GM23338 (cell line): ENCODE results near the gene PTPRO. TPM values are rescaled to one million over a fixed set of nuclear protein-coding genes. Genes with fewer than 3 reads are reported as not detected.

Source experiments
- ATAC-seq: fragments of 200-7000 bp; cut with Tn5 transposase; 3 replicates; pipeline ENCODE4 v1.9.1; 2020
- DNase-seq: peaks from one replicate; pipeline ENCODE4 v3.0.0-alpha.2; 2015; ENCODE audit warnings: low spot score
- H2AFZ ChIP-seq: fragments of 200-600 bp; sonication (generic); 2 replicates; pipeline ENCODE4 v1.8.0; 2016; ENCODE audit warnings: antibody characterized with exemption, mild to moderate bottlenecking, moderate library complexity
- H3F3A ChIP-seq: fragments of 200-600 bp; sonication (generic); replicated peaks from 2 replicates; pipeline ENCODE4 v1.8.0; 2017; ENCODE audit warnings: antibody characterized with exemption, mixed run types, low read depth
- H3K27ac ChIP-seq: fragments of 200-600 bp; sonication (generic); 2 replicates; pipeline ENCODE4 v1.6.1; 2016; ENCODE audit warnings: low read depth
- H3K27me3 ChIP-seq: fragments of 200-600 bp; sonication (generic); 2 replicates; pipeline ENCODE4 v1.8.0; 2016; ENCODE audit warnings: mild to moderate bottlenecking, mixed run types, moderate library complexity; ENCODE audit not compliant: insufficient read depth
- H3K36me3 ChIP-seq: fragments of 200-600 bp; sonication (generic); 2 replicates; pipeline ENCODE4 v1.8.0; 2016; ENCODE audit warnings: mild to moderate bottlenecking; ENCODE audit not compliant: insufficient read depth
- H3K4me1 ChIP-seq: fragments of 200-600 bp; sonication (generic); 2 replicates; pipeline ENCODE4 v1.8.0; 2016; ENCODE audit warnings: mild to moderate bottlenecking, moderate library complexity; ENCODE audit not compliant: insufficient read depth
- H3K4me2 ChIP-seq: fragments of 200-600 bp; sonication (generic); 2 replicates; pipeline ENCODE4 v1.7.1; 2017; ENCODE audit warnings: mixed run types
- H3K4me3 ChIP-seq: fragments of 200-600 bp; sonication (generic); 2 replicates; pipeline ENCODE4 v1.6.1; 2016; ENCODE audit warnings: mixed run types
- H3K79me2 ChIP-seq: fragments of 200-600 bp; sonication (generic); replicated peaks from 2 replicates; pipeline ENCODE4 v1.8.0; 2017; ENCODE audit warnings: mild to moderate bottlenecking; ENCODE audit not compliant: insufficient read depth
- H3K9me2 ChIP-seq: fragments of 200-600 bp; sonication (generic); 2 replicates; pipeline ENCODE4 v1.8.0; 2017; ENCODE audit not compliant: insufficient read depth
- H4K20me1 ChIP-seq: fragments of 200-600 bp; sonication (generic); replicated peaks from 2 replicates; pipeline ENCODE4 v1.8.0; 2017; ENCODE audit warnings: mild to moderate bottlenecking; ENCODE audit not compliant: insufficient read depth
- H3K27ac Mint-ChIP-seq: 2 replicates; pipeline ENCODE4 v1.8.0; 2020; ENCODE audit warnings: inconsistent platforms, mild to moderate bottlenecking, moderate library complexity, mixed read lengths
- H3K27me3 Mint-ChIP-seq: 3 replicates; pipeline ENCODE4 v1.8.0; 2022; ENCODE audit warnings: low read depth, mild to moderate bottlenecking, moderate library complexity, mixed read lengths, inconsistent platforms; ENCODE audit not compliant: insufficient read depth, poor library complexity
- H3K36me3 Mint-ChIP-seq: 3 replicates; pipeline ENCODE4 v1.8.0; 2021; ENCODE audit warnings: low read depth, mild to moderate bottlenecking, inconsistent platforms, moderate library complexity, mixed read lengths
- H3K4me1 Mint-ChIP-seq: 3 replicates; pipeline ENCODE4 v1.8.0; 2020; ENCODE audit warnings: mild to moderate bottlenecking, inconsistent platforms, mixed read lengths
- H3K4me3 Mint-ChIP-seq: 3 replicates; pipeline ENCODE4 v1.8.0; 2021; ENCODE audit warnings: moderate library complexity, mild to moderate bottlenecking, inconsistent platforms, mixed read lengths
- H3K9me3 Mint-ChIP-seq: 3 replicates; pipeline ENCODE4 v1.8.0; 2020; ENCODE audit warnings: moderate library complexity, mild to moderate bottlenecking, inconsistent platforms, mixed read lengths
- CREB1 ChIP-seq: fragments of 250-450 bp; sonication (Bioruptor Pico); IDR thresholded peaks from 2 replicates; pipeline ENCODE4 v1.5.0; 2020; ENCODE audit warnings: low read depth, mild to moderate bottlenecking, moderate library complexity
- EZH2 ChIP-seq: fragments of 200-600 bp; sonication (generic); IDR thresholded peaks from one replicate; pipeline ENCODE4 v1.8.0; 2017; ENCODE audit warnings: antibody characterized with exemption, mild to moderate bottlenecking, low read depth; ENCODE audit not compliant: unreplicated experiment
- EZH2phosphoT487 ChIP-seq: fragments of 200-600 bp; sonication (generic); IDR thresholded peaks from one replicate; pipeline ENCODE4 v1.8.1; 2018; ENCODE audit warnings: antibody characterized with exemption; ENCODE audit not compliant: unreplicated experiment
- JUNB ChIP-seq: IDR thresholded peaks from one replicate; pipeline ENCODE4 v1.6.1; 2016; ENCODE audit warnings: antibody characterized with exemption; ENCODE audit not compliant: unreplicated experiment
- NANOG ChIP-seq: IDR thresholded peaks from 2 replicates; pipeline ENCODE4 v1.6.1; 2016; ENCODE audit warnings: antibody characterized with exemption, borderline replicate concordance
- ZNF114 ChIP-seq: fragments of 250-450 bp; sonication (Bioruptor Pico); IDR thresholded peaks from 2 replicates; pipeline ENCODE4 v1.5.0; 2020; ENCODE audit warnings: mild to moderate bottlenecking, moderate library complexity
- ZNF331 ChIP-seq: fragments of 250-450 bp; sonication (Bioruptor Pico); IDR thresholded peaks from 2 replicates; pipeline ENCODE4 v1.5.0; 2020; ENCODE audit warnings: low read depth, mild to moderate bottlenecking, moderate library complexity
- polyA plus RNA-seq: library from polyadenylated mRNA; unstranded; fragments of >200 nt; fragmentation: Nextera tagmentation; extraction: Ambion mirVana; gene quantifications from 2 replicates; pipeline ENCODE4 v1.2.1, GENCODE V29; 2016
- total RNA-seq: library from RNA; depleted of rRNA; stranded (reverse); fragments of >200 nt; shearing (Covaris generic); gene quantifications from 2 replicates; pipeline ENCODE4 v1.2.3, GENCODE V29; 2014
- TF ChIP-seq, protein P1 (sequence below), 2 experiments: fragments of 200-600 bp in 1 of 2; sonication (generic) in 1 of 2; conservative IDR thresholded peaks; 2 replicates each; pipeline versions ENCODE4 v1.5.1 to v1.6.1; 2016 to 2017; ENCODE audit warnings: antibody characterized with exemption in 2 of 2, low read depth in 2 of 2, mild to moderate bottlenecking in 2 of 2, moderate library complexity in 1 of 2
- TF ChIP-seq, protein P2 (sequence below): IDR thresholded peaks from one replicate; pipeline ENCODE4 v1.6.1; 2018; ENCODE audit warnings: antibody characterized with exemption; ENCODE audit not compliant: unreplicated experiment
- TF ChIP-seq, protein P3 (sequence below): IDR thresholded peaks from 2 replicates; pipeline ENCODE4 v1.6.1; 2016; ENCODE audit warnings: antibody characterized with exemption

PTPRO gene
- total and polyA plus RNA-seq, 2 experiments from 2014 or later, result 1.4 to 1.5 TPM

DNA sequence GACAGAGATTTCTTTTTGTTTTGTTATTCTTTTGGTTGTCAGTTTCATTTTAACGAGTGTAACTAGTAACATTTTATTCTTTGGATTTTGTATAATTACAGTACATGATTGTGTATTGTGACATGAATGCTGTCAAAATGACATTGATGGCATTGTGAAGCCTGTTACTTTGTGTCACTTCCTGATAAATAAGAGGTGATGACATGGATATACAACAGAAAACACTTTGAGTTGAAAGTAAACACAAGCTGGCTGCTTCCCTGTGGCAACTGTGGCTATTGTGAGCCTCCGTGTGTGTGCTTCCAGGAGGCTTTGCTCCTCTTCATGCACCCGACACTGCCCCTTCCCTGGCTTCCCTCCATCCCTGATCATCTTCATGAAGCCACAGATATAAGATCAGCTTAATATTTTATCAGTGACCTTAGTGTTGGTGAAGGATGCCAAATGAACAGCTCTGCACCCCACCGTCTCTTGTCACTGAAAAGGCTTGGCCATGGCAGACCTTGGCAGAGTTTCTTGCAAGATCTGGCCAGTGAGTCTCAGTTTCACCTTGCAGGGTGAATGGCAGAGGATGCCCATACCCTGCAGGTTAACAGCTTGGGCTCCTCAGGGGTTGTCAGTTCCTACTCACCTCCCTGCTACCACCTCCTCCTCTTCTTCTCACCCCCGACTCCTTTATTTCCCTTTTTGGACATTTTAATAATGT lies 275.0 kb downstream of the PTPRO start (continued):
- TF ChIP-seq, protein P1, sequence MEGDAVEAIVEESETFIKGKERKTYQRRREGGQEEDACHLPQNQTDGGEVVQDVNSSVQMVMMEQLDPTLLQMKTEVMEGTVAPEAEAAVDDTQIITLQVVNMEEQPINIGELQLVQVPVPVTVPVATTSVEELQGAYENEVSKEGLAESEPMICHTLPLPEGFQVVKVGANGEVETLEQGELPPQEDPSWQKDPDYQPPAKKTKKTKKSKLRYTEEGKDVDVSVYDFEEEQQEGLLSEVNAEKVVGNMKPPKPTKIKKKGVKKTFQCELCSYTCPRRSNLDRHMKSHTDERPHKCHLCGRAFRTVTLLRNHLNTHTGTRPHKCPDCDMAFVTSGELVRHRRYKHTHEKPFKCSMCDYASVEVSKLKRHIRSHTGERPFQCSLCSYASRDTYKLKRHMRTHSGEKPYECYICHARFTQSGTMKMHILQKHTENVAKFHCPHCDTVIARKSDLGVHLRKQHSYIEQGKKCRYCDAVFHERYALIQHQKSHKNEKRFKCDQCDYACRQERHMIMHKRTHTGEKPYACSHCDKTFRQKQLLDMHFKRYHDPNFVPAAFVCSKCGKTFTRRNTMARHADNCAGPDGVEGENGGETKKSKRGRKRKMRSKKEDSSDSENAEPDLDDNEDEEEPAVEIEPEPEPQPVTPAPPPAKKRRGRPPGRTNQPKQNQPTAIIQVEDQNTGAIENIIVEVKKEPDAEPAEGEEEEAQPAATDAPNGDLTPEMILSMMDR (conservative IDR thresholded peaks at IDR 0.05; ENCODE audit: low read depth in 2 of 2), result no peak
- TF ChIP-seq ZNF114 (CRISPR knock-in tag) (no peak), ZNF331 (CRISPR knock-in tag) (no peak), EZH2 (no peak), EZH2phosphoT487 (no peak)
- TF ChIP-seq, protein P2, sequence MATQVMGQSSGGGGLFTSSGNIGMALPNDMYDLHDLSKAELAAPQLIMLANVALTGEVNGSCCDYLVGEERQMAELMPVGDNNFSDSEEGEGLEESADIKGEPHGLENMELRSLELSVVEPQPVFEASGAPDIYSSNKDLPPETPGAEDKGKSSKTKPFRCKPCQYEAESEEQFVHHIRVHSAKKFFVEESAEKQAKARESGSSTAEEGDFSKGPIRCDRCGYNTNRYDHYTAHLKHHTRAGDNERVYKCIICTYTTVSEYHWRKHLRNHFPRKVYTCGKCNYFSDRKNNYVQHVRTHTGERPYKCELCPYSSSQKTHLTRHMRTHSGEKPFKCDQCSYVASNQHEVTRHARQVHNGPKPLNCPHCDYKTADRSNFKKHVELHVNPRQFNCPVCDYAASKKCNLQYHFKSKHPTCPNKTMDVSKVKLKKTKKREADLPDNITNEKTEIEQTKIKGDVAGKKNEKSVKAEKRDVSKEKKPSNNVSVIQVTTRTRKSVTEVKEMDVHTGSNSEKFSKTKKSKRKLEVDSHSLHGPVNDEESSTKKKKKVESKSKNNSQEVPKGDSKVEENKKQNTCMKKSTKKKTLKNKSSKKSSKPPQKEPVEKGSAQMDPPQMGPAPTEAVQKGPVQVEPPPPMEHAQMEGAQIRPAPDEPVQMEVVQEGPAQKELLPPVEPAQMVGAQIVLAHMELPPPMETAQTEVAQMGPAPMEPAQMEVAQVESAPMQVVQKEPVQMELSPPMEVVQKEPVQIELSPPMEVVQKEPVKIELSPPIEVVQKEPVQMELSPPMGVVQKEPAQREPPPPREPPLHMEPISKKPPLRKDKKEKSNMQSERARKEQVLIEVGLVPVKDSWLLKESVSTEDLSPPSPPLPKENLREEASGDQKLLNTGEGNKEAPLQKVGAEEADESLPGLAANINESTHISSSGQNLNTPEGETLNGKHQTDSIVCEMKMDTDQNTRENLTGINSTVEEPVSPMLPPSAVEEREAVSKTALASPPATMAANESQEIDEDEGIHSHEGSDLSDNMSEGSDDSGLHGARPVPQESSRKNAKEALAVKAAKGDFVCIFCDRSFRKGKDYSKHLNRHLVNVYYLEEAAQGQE, result no peak

DNA sequence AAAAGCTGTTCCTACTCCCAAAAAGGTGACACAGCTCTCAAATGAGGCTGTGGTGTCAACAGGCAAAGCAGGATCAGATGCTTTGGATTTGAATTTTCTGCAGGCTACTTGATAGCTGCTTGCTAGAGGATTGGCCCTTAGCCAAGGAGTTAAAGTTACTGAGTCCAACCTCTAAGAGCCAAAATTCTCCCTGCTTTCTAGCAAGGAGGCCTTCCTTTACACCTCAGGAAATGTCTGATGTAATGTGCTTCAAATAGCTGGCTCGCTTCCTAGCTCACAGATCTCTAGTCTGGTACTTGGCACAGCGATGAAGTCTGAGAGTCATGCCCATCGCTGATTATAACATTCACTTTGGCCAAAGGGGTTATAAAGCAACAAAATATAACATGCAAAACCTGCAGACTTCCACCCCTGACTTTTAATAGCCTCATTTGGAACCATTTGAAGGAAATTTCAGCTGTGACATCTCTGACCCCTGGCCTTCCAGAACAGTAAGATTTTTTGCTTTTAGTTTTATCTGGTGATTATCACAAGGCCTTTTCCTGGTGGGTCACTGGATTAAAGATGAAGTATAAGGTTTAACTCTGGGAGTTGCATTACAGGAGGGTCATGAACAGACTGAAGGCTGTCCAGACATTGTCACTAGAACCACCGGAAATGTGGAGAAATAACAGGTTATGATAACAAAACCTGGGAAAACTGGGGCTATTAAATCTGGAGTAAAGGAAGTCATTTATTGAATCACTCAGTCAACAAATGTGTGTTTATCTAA lies 277.1 kb downstream of the PTPRO start:
- no peak overlapping the region for H3K27ac Mint-ChIP-seq
- H3K4me2 ChIP-seq, result no peak overlapping the region
- TF ChIP-seq, protein P2, result no peak
- TF ChIP-seq JUNB (no peak), ZNF114 (CRISPR knock-in tag) (no peak), EZH2 (no peak), CREB1 (CRISPR knock-in tag) (no peak), NANOG (no peak)
- TF ChIP-seq, protein P3, sequence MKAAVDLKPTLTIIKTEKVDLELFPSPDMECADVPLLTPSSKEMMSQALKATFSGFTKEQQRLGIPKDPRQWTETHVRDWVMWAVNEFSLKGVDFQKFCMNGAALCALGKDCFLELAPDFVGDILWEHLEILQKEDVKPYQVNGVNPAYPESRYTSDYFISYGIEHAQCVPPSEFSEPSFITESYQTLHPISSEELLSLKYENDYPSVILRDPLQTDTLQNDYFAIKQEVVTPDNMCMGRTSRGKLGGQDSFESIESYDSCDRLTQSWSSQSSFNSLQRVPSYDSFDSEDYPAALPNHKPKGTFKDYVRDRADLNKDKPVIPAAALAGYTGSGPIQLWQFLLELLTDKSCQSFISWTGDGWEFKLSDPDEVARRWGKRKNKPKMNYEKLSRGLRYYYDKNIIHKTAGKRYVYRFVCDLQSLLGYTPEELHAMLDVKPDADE, result no peak
- TF ChIP-seq, protein P1 (conservative IDR thresholded peaks at IDR 0.05; ENCODE audit: low read depth in 2 of 2), result no peak

More for the DNA sequence above, 277.1 kb downstream of the PTPRO start:
- ATAC-seq, result no peak
- H3K4me1 ChIP-seq, result no peaks in the 10 kb centered on the region
- H3K4me3 ChIP-seq, result no peak overlapping the region
- H3K27me3 Mint-ChIP-seq, result no peaks in the 10 kb centered on the region
- no peaks in the 10 kb centered on the region for H3K36me3 Mint-ChIP-seq
- H3K27me3 ChIP-seq, result no peaks in the 10 kb centered on the region
- H3K9me3 Mint-ChIP-seq, result no peaks in the 10 kb centered on the region
- no peaks in the 10 kb centered on the region for H3F3A ChIP-seq
- no peak overlapping the region for H2AFZ ChIP-seq
- no peak for DNase-seq
- no peaks in the 10 kb centered on the region for H3K36me3 ChIP-seq
- H4K20me1 ChIP-seq, result no peaks in the 10 kb centered on the region
- no peaks in the 10 kb centered on the region for H3K4me1 Mint-ChIP-seq
- no peak overlapping the region for H3K27ac ChIP-seq
- no peak overlapping the region for H3K4me3 Mint-ChIP-seq
- no peaks in the 10 kb centered on the region for H3K79me2 ChIP-seq
- H3K9me2 ChIP-seq, result no peaks in the 10 kb centered on the region
